B cell (primary cell): ENCODE results near the gene PRAC2. TPM values are rescaled to one million over a fixed set of nuclear protein-coding genes. Genes with fewer than 3 reads are reported as not detected.

Source experiments
- ATAC-seq: fragments of 200-7000 bp; cut with Tn5 transposase; one replicate; pipeline ENCODE4 v1.10.0; 2021; ENCODE audit warnings: low read depth, mild to moderate bottlenecking, moderate number of reproducible peaks, moderate library complexity
- CTCF ChIA-PET: fragments of 350-600 bp; sonication (Branson Sonifier 250); formaldehyde crosslinking; loops from one replicate; lab custom pipeline; 2021; ENCODE audit warnings: antibody characterized with exemption, inconsistent platforms; lab: Charles Lee
- POLR2A ChIA-PET: fragments of 350-600 bp; sonication (Branson Sonifier 250); formaldehyde crosslinking; loops from one replicate; lab custom pipeline; 2021; ENCODE audit warnings: antibody characterized with exemption; lab: Charles Lee
- DNase-seq: peaks from one replicate; pipeline ENCODE4 v3.0.0; 2013
- H2AFZ ChIP-seq: 2 replicates; pipeline ENCODE4 v1.6.1; 2012; ENCODE audit warnings: mild to moderate bottlenecking, low read depth, low read length; ENCODE audit not compliant: insufficient read depth, poor library complexity, severe bottlenecking
- H3K27ac ChIP-seq, 2 donors: 1 replicate in 1 of 2; 2 replicates in 1 of 2; pipeline ENCODE4 v1.5.1; 2012 to 2013; ENCODE audit warnings: low read length in 2 of 2, mild to moderate bottlenecking in 2 of 2, moderate library complexity in 1 of 2
- H3K27me3 ChIP-seq, 4 experiments: fragments of 200-600 bp in 1 of 4; sonication (generic) in 1 of 4; replicated peaks in 1 of 4; 1 replicate in 2 of 4; 2 replicates in 2 of 4; pipeline versions ENCODE4 v1.6.1 to v1.7.0; 2013 to 2016; ENCODE audit warnings: low read length in 3 of 4, mild to moderate bottlenecking in 2 of 4, mixed read lengths in 1 of 4, moderate library complexity in 1 of 4; ENCODE audit not compliant: insufficient read depth in 4 of 4, control insufficient read depth in 3 of 4; ENCODE audit errors: control extremely low read depth in 1 of 4
- H3K36me3 ChIP-seq, 2 experiments: replicated peaks in 1 of 2; 1 replicate in 1 of 2; 2 replicates in 1 of 2; pipeline versions ENCODE4 v1.6.1 to v1.7.1; 2013; ENCODE audit warnings: low read length in 1 of 2; ENCODE audit not compliant: insufficient read depth in 2 of 2, control insufficient read depth in 1 of 2; ENCODE audit errors: control extremely low read depth in 1 of 2, extremely low read depth in 1 of 2
- H3K4me1 ChIP-seq, 2 donors: fragments of 200-600 bp in 1 of 2; sonication (generic) in 1 of 2; 1 replicate in 1 of 2; 2 replicates in 1 of 2; pipeline versions ENCODE4 v1.5.1 to v1.6.1; 2013 to 2017; ENCODE audit warnings: low read length in 2 of 2; ENCODE audit not compliant: control insufficient read depth in 2 of 2, insufficient read depth in 2 of 2
- H3K4me2 ChIP-seq: replicated peaks from 2 replicates; pipeline ENCODE3; 2012; ENCODE audit warnings: mild to moderate bottlenecking, low read depth, low read length; ENCODE audit not compliant: poor library complexity, severe bottlenecking
- H3K4me3 ChIP-seq, 5 experiments: fragments of 200-600 bp in 1 of 5; sonication (generic) in 1 of 5; 1 replicate in 3 of 5; 2 replicates in 2 of 5; pipeline versions ENCODE4 v1.5.1 to v1.7.0; 2011 to 2016; ENCODE audit warnings: low read length in 4 of 5, mild to moderate bottlenecking in 4 of 5, low read depth in 2 of 5, control low read depth in 1 of 5, moderate library complexity in 1 of 5; ENCODE audit not compliant: insufficient read depth in 1 of 5; ENCODE audit errors: control extremely low read depth in 1 of 5, extremely low read depth in 1 of 5
- H3K79me2 ChIP-seq: fragments of 200-600 bp; sonication (generic); one replicate; pipeline ENCODE4 v1.6.0; 2016; ENCODE audit warnings: low read length; ENCODE audit not compliant: control insufficient read depth, insufficient read depth
- H3K9ac ChIP-seq: fragments of 200-600 bp; sonication (generic); 2 replicates; pipeline ENCODE4 v1.6.1; 2017; ENCODE audit warnings: mild to moderate bottlenecking, low read length, moderate library complexity
- H3K9me3 ChIP-seq, 3 donors: one replicate each; pipeline versions ENCODE4 v1.6.1 to v1.7.1; 2013; ENCODE audit warnings: low read length in 2 of 3; ENCODE audit not compliant: control insufficient read depth in 2 of 3, insufficient read depth in 1 of 3; ENCODE audit errors: control extremely low read depth in 1 of 3
- H4K20me1 ChIP-seq: 2 replicates; pipeline ENCODE4 v1.6.0; 2012; ENCODE audit warnings: mild to moderate bottlenecking, low read length; ENCODE audit not compliant: insufficient read depth, control insufficient read depth, poor library complexity, severe bottlenecking
- H3K27ac Mint-ChIP-seq: one replicate; pipeline ENCODE4 v1.8.0; 2021; ENCODE audit warnings: mixed read lengths
- H3K27me3 Mint-ChIP-seq: one replicate; pipeline ENCODE4 v1.8.0; 2021; ENCODE audit warnings: mixed read lengths
- H3K4me1 Mint-ChIP-seq: one replicate; pipeline ENCODE4 v1.8.0; 2021; ENCODE audit warnings: mixed read lengths
- H3K4me3 Mint-ChIP-seq: one replicate; pipeline ENCODE4 v1.8.0; 2021; ENCODE audit warnings: mixed read lengths
- H3K9me3 Mint-ChIP-seq: one replicate; pipeline ENCODE4 v1.8.0; 2022; ENCODE audit warnings: mixed read lengths; ENCODE audit not compliant: insufficient read depth
- CTCF ChIP-seq: fragments of 200-600 bp; IDR thresholded peaks from one replicate; pipeline ENCODE4 v1.8.0; 2022; ENCODE audit warnings: antibody characterized with exemption, mild to moderate bottlenecking
- EZH2 ChIP-seq: IDR thresholded peaks from 2 replicates; pipeline ENCODE4 v1.6.1; 2012; ENCODE audit warnings: borderline replicate concordance, low read depth, mild to moderate bottlenecking, moderate library complexity, low read length; ENCODE audit not compliant: insufficient read depth, poor library complexity, severe bottlenecking
- WGBS: methylation state at CpG from one replicate; pipeline ENCODE4 v1.1.5; 2013; ENCODE audit warnings: missing lambda C conversion rate; ENCODE audit not compliant: insufficient coverage; 5-methylcytosine and 5-hydroxymethylcytosine counted together
- intact Hi-C: fragments of 100-400 bp; cut with micrococcal nuclease; formaldehyde crosslinking; loops from one replicate; pipeline ENCODE4 v1.10.0; 2022
- polyA plus RNA-seq: library from polyadenylated mRNA; depleted of rRNA; stranded (reverse); fragments of >200 nt; gene quantifications from 2 replicates; pipeline ENCODE4 v1.2.3, GENCODE V29; 2012
- total RNA-seq, 2 donors: library from RNA; stranded (reverse); fragments of 120-200 nt in 1 of 2; gene quantifications; 1 replicate in 1 of 2; 2 replicates in 1 of 2; pipeline versions ENCODE4 v1.2.3 to v1.2.4, GENCODE V29; 2013 to 2022

Gene PRAC2
- total and polyA plus RNA-seq, 2 donors (not counting 1 experiment from before 2014, with no cell fraction given) = not detected

GRCh38 chr17:48721009-48721402, 2.0 kb upstream of the PRAC2 start:
- no CpG with 5 or more reads among the region's 1 CpG for WGBS
- peaks cover 2 to 76% (median 13%) of the 10 kb centered on the region in 3 donors for H3K9me3 ChIP-seq
- no peak overlapping the region for H3K27ac ChIP-seq
- H3K36me3 ChIP-seq = no peaks in the 10 kb centered on the region
- no peaks in the 10 kb centered on the region for H4K20me1 ChIP-seq
- POLR2A ChIA-PET = no interaction called here
- ATAC-seq (no peak), DNase-seq (no peak)
- H3K4me2 ChIP-seq = no peak overlapping the region
- no peak for TF ChIP-seq EZH2
- no peak for TF ChIP-seq CTCF
- no peaks in the 10 kb centered on the region for H3K9me3 Mint-ChIP-seq
- no peaks in the 10 kb centered on the region for H3K79me2 ChIP-seq
- peaks cover 0 to 97% (median 88%) of the 10 kb centered on the region in 4 experiments for H3K27me3 ChIP-seq
- intact Hi-C loops = loop anchor here (10.0 kb wide), 1 partner anchor 274 kb away; the partner anchor contains the start of gene IGF2BP1
- H3K27me3 Mint-ChIP-seq = peaks cover 78% of the 10 kb centered on the region
- peaks cover 36% of the 10 kb centered on the region for H3K4me1 Mint-ChIP-seq
- no peak overlapping the region for H3K4me3 ChIP-seq
- no peak overlapping the region for H3K4me3 Mint-ChIP-seq
- H2AFZ ChIP-seq = no peak overlapping the region
- no peak overlapping the region for H3K27ac Mint-ChIP-seq
- CTCF ChIA-PET = interaction anchor here (1.8 kb wide), 1 partner anchor 158 kb away, joined by 5 read pairs; no protein-coding TSS in a partner anchor
- peaks cover 47 to 61% of the 10 kb centered on the region in 2 donors for H3K4me1 ChIP-seq
- no peak overlapping the region for H3K9ac ChIP-seq

DNA sequence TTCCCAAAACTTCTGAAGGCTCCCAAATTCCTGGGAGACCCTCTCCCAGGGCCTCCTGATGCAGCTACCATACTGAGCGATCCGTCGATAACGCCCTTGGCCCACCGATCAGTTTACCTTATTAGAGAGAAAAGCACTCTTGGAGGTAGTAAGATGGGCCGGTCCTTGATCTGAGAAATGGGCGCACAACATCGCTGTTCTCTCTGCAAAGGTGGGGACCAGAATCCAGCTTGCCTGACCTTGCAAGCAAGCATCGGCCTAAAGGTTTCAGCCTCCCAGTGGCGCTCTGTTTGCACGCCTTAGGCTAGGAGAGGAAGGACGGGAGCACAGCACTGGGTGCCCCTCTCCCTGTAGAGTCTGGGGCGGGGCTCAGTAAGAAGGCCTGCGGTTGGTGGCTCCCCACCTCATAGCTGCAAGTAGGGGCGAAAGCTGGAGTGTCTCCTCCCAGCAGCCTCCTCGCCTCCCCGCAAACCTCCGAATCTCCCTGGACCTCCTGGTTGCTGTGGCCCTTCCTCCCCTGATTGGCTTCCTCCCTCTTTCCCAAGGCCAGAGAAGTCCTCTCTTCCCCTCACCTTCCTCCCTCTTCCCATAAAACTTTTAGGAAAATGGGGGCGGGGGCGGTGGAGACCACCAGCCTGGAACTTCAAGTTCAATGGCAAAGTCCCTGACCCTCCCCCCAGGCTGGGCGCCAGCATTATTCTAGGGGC, 631 bp upstream of the PRAC2 start, which contains the start of gene PRAC1:
Gene PRAC1 (minus strand): TSS at position 318 of the 707 bp plus-strand sequence. CDS start 126 bp downstream, at position 192.
- Histone ChIP-seq H3K36me3 (no peaks in the 10 kb centered on the region), H3K79me2 (no peaks in the 10 kb centered on the region), H2AFZ (no peak within 1 kb of the TSS), H3K9ac (no peak within 1 kb of the TSS), H3K27ac (no peak within 1 kb of the TSS), H3K4me3 (peak within 1 kb of the TSS in 1 of 5 experiments; percentile 18), H3K9me3 (peaks cover 2 to 79% (median 13%) of the 10 kb centered on the region in 3 donors), H3K27me3 (peaks cover 0 to 100% (median 90%) of the 10 kb centered on the region in 4 experiments), H3K4me2 (peak within 1 kb of the TSS; percentile 54), H3K4me1 (peaks cover 51 to 72% of the 10 kb centered on the region in 2 donors), H4K20me1 (no peaks in the 10 kb centered on the region)
- Mint-ChIP-seq H3K27ac (no peak within 1 kb of the TSS), H3K9me3 (no peaks in the 10 kb centered on the region), H3K4me3 (no peak within 1 kb of the TSS), H3K4me1 (peaks cover 40% of the 10 kb centered on the region), H3K27me3 (peaks cover 87% of the 10 kb centered on the region)
- intact Hi-C loops = loop anchor here (10.0 kb wide), 1 partner anchor 272 kb away; the partner anchor contains the start of gene IGF2BP1
- TF ChIP-seq CTCF = no peak
- TF ChIP-seq EZH2 = no peak
- ChIA-PET CTCF (interaction anchor here (1.8 to 2.9 kb wide), 3 partner anchors 130 to 157 kb away, joined by 5 to 21 read pairs (median 7); no protein-coding TSS in a partner anchor), POLR2A (no interaction called here)
- ATAC-seq (no peak), DNase-seq (peak; percentile 38)
- 24% methylated on average over 16 of the region's 21 CpGs for WGBS
